ENCODE data around the gene MOAP1.

- TF ChIP-seq POLR2A (IDR thresholded peaks at IDR 0.05) (no peak), CTCF (IDR thresholded peaks at IDR 0.05 in 4 of 5, conservative IDR thresholded peaks at IDR 0.05 in 1 of 5) (no peak)
These were observed 38.9 kb upstream of the MOAP1 start for GRCh38 chr14:93223565-93223964.

All from gastrocnemius medialis (tissue), 4 donors.